K562 (cell line): ENCODE data around the gene B9D2. TPM values are rescaled to one million over a fixed set of nuclear protein-coding genes. Genes with fewer than 3 reads are reported as not detected.

Experiments
- BDP1 ChIP-seq: IDR thresholded peaks from 3 replicates; pipeline ENCODE4 v1.6.1; 2011; ENCODE audit not compliant: insufficient read length, insufficient read depth
- KAT8 ChIP-seq: fragments of 450-650 bp; IDR thresholded peaks from 2 replicates; pipeline ENCODE4 v1.6.1; 2016; ENCODE audit warnings: low read depth, mild to moderate bottlenecking
- MCM2 ChIP-seq: fragments of 450-650 bp; IDR thresholded peaks from 2 replicates; pipeline ENCODE4 v1.6.1; 2017; ENCODE audit warnings: low read depth, mild to moderate bottlenecking
- MEF2D ChIP-seq: conservative IDR thresholded peaks from 2 replicates; pipeline ENCODE4 v1.6.1; 2016; ENCODE audit warnings: low read depth, missing genetic modification characterization, missing compliant biosample characterization
- MTA1 ChIP-seq: fragments of 450-650 bp; IDR thresholded peaks from 2 replicates; pipeline ENCODE4 v1.6.1; 2017; ENCODE audit warnings: borderline replicate concordance
- POLR2H ChIP-seq: IDR thresholded peaks from 2 replicates; pipeline ENCODE4 v1.6.1; 2016; ENCODE audit warnings: missing genetic modification characterization, low read depth, mild to moderate bottlenecking, control low read depth, missing compliant biosample characterization, moderate library complexity
- RHOXF2B ChIP-seq: fragments of 250-450 bp; sonication (Bioruptor Pico); conservative IDR thresholded peaks from 2 replicates; pipeline ENCODE4 v1.5.1; 2021
- SIN3A ChIP-seq, 2 experiments: fragments of 150-350 bp in 1 of 2; IDR thresholded peaks; 2 replicates each; pipeline ENCODE4 v1.6.1; 2011 to 2016; ENCODE audit warnings: borderline replicate concordance in 2 of 2, low read depth in 2 of 2, low read length in 2 of 2, mild to moderate bottlenecking in 2 of 2, moderate library complexity in 2 of 2; ENCODE audit not compliant: control insufficient read depth in 1 of 2
- SMARCA5 ChIP-seq: fragments of 450-650 bp; IDR thresholded peaks from 2 replicates; pipeline ENCODE4 v1.6.1; 2016
- U2AF2 ChIP-seq: fragments of 200-400 bp; formaldehyde crosslinking; optimal IDR thresholded peaks from 2 replicates; pipeline ENCODE3; 2017; ENCODE audit warnings: low read depth, mild to moderate bottlenecking, low read length
- polyA plus RNA-seq, 8 experiments: library from polyadenylated mRNA; depleted of rRNA in 4 of 8; stranded (reverse) in 5 of 8; unstranded in 3 of 8; fragments of >200 nt; fragmentation: Nextera tagmentation in 2 of 8; fragmentation: Illumina TruSeq in 1 of 8; extraction: Ambion mirVana in 2 of 8; extraction: Trizol in 1 of 8; gene quantifications; 2 replicates each; pipeline versions ENCODE4 v1.2.1 to v1.2.3, GENCODE V29; 2011 to 2014; ENCODE audit warnings: inconsistent platforms in 1 of 8, missing spikeins in 1 of 8
- total RNA-seq, 7 experiments: library from RNA; depleted of rRNA in 6 of 7; stranded (reverse); fragments of >200 nt in 6 of 7; fragmentation: Illumina TruSeq in 2 of 7; extraction: Trizol in 2 of 7; gene quantifications; 2 replicates each; pipeline versions ENCODE4 v1.2.1 to v1.2.3, GENCODE V29; 2011 to 2021; ENCODE audit warnings: low replicate concordance in 1 of 7
- TF ChIP-seq, protein P1 (sequence below): fragments of 250-450 bp; sonication (Bioruptor Pico); IDR thresholded peaks from 2 replicates; pipeline ENCODE4 v1.5.0; 2021; ENCODE audit warnings: mild to moderate bottlenecking, moderate library complexity
- TF ChIP-seq, protein P2 (sequence below), 2 experiments: fragments of 450-650 bp; IDR thresholded peaks; 2 replicates each; pipeline ENCODE4 v1.6.1; 2018; ENCODE audit warnings: mild to moderate bottlenecking in 2 of 2, low read depth in 1 of 2; ENCODE audit not compliant: partially characterized antibody in 2 of 2
- TF ChIP-seq, protein P3 (sequence below): sonication (generic); formaldehyde crosslinking; IDR thresholded peaks from 2 replicates; pipeline ENCODE4 v1.8.0; 2022; ENCODE audit warnings: missing genetic modification reagents, mild to moderate bottlenecking, borderline replicate concordance
- TF ChIP-seq, protein P4 (sequence below), 2 experiments: fragments of 450-650 bp in 1 of 2; sonication (generic) in 1 of 2; formaldehyde crosslinking in 1 of 2; IDR thresholded peaks in 1 of 2; conservative IDR thresholded peaks in 1 of 2; 2 replicates each; pipeline versions ENCODE4 v1.6.1 to v1.8.1; 2016 to 2023; ENCODE audit warnings: mild to moderate bottlenecking in 2 of 2, moderate library complexity in 2 of 2, inconsistent platforms in 1 of 2, missing genetic modification reagents in 1 of 2
- TF ChIP-seq, protein P5 (sequence below), 2 experiments: fragments of 450-650 bp in 1 of 2; sonication (generic) in 1 of 2; formaldehyde crosslinking; conservative IDR thresholded peaks; 2 replicates each; pipeline versions ENCODE4 v1.4.0 to v1.8.1; 2020 to 2022; ENCODE audit warnings: mild to moderate bottlenecking in 1 of 2, missing genetic modification reagents in 1 of 2

Gene B9D2
- total and polyA plus RNA-seq, 9 of the 15 experiments (the other 6 are each of a cell fraction or from before 2014, with no cell fraction given) = 0.83 to 6.9 (median 2.8) TPM

DNA sequence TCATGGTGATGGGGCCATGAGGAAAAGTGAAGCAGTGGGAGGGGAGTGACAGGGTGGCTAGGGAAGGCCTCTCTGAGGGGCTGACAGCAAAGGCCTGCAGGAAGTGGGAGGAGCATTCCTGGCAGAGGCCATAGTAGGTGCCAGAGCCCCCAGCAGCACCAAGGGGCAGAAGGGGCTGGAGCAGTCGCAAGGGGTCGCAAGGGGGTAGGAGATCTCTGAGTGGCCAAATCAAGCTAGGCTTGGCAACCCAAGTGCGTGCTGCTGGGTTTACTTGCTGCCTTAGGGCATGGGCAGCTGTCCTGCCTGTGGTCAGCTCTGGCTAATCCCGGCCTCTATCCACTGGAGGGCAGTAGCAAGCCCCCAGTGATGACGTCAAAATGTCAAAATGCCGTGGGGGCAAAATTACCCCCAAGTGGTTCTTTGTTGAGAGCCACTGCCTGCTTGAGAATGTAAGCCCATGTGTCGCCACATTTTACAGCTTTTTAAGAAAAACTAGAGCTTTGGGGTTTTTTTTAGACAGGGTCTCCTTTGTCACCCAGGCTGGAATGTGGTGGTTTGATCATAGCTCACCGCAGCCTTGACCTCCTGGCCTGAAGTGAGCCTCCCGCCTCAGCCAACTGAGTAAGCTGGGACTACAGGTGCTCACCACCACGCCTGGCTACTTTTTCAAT, 42.2 kb downstream of the B9D2 start (continued):
- TF ChIP-seq, protein P1, sequence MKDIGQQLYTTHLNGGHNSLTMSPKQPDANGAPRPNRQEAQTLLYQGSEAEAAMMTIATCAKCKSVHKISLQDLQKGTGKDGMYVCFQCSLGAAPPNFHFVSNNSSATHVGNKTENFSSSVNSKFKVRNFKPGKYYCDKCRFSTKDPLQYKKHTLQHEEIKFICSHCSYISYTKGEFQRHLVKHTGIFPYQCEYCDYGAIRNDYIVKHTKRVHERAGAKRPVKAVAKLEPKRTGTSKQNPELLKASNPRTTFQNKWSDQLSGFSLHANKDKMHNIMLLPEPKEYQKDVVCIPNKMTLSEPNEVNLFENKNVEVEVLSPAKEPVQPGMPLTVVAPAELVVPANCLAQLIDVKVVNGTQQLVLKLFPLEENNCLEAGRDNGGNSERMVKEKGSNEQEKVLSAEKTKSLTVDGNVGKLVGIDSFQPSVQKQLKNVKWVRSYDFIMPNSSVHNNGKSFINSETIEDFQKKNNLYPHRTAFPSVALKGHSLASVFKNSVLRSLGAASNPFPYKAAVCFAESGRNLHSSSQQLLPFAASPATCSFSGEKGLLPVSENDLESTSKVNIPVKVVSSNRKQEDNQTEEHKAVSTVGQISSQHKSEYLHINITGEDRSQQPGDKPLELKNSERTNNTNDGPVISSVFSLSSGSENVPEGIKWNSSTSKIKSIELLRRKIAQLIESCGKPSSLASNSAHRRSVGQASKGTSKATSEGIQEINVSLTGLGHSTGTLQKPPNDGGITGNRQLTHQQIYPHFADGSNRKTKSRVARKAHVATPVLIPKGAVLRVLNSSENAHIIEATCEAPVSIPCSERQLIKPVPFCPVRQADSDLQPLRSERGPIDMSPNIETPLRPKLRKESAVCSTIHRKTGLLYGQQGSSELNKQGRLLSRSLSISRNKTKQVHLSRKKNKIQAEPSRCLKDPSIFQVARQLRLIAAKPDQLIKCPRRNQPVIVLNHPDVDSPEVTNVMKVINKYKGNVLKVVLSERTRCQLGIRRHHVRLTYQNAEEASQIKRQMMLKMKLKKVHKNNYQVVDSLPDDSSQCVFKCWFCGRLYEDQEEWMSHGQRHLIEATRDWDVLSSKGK = no peak
- TF ChIP-seq BDP1 (no peak), U2AF2 (no peak), MCM2 (no peak), MEF2D (tag) (no peak), SIN3A (IDR thresholded peaks at IDR 0.05; ENCODE audit: borderline replicate concordance in 2 of 2, control insufficient read depth in 1 of 2, low read depth in 2 of 2, low read length in 2 of 2) (no peak), SMARCA5 (no peak), KAT8 (no peak), POLR2H (tag) (no peak), RHOXF2B (CRISPR knock-in tag) (no peak), MTA1 (no peak)
- TF ChIP-seq, protein P2, sequence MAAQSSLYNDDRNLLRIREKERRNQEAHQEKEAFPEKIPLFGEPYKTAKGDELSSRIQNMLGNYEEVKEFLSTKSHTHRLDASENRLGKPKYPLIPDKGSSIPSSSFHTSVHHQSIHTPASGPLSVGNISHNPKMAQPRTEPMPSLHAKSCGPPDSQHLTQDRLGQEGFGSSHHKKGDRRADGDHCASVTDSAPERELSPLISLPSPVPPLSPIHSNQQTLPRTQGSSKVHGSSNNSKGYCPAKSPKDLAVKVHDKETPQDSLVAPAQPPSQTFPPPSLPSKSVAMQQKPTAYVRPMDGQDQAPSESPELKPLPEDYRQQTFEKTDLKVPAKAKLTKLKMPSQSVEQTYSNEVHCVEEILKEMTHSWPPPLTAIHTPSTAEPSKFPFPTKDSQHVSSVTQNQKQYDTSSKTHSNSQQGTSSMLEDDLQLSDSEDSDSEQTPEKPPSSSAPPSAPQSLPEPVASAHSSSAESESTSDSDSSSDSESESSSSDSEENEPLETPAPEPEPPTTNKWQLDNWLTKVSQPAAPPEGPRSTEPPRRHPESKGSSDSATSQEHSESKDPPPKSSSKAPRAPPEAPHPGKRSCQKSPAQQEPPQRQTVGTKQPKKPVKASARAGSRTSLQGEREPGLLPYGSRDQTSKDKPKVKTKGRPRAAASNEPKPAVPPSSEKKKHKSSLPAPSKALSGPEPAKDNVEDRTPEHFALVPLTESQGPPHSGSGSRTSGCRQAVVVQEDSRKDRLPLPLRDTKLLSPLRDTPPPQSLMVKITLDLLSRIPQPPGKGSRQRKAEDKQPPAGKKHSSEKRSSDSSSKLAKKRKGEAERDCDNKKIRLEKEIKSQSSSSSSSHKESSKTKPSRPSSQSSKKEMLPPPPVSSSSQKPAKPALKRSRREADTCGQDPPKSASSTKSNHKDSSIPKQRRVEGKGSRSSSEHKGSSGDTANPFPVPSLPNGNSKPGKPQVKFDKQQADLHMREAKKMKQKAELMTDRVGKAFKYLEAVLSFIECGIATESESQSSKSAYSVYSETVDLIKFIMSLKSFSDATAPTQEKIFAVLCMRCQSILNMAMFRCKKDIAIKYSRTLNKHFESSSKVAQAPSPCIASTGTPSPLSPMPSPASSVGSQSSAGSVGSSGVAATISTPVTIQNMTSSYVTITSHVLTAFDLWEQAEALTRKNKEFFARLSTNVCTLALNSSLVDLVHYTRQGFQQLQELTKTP (IDR thresholded peaks at IDR 0.05; ENCODE audit: low read depth in 1 of 2, partially characterized antibody in 2 of 2) = no peak
- TF ChIP-seq, protein P3, sequence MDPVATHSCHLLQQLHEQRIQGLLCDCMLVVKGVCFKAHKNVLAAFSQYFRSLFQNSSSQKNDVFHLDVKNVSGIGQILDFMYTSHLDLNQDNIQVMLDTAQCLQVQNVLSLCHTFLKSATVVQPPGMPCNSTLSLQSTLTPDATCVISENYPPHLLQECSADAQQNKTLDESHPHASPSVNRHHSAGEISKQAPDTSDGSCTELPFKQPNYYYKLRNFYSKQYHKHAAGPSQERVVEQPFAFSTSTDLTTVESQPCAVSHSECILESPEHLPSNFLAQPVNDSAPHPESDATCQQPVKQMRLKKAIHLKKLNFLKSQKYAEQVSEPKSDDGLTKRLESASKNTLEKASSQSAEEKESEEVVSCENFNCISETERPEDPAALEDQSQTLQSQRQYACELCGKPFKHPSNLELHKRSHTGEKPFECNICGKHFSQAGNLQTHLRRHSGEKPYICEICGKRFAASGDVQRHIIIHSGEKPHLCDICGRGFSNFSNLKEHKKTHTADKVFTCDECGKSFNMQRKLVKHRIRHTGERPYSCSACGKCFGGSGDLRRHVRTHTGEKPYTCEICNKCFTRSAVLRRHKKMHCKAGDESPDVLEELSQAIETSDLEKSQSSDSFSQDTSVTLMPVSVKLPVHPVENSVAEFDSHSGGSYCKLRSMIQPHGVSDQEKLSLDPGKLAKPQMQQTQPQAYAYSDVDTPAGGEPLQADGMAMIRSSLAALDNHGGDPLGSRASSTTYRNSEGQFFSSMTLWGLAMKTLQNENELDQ = no peak
- TF ChIP-seq, protein P4, sequence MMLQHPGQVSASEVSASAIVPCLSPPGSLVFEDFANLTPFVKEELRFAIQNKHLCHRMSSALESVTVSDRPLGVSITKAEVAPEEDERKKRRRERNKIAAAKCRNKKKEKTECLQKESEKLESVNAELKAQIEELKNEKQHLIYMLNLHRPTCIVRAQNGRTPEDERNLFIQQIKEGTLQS (IDR thresholded peaks at IDR 0.05) = peak; percentile 85
- TF ChIP-seq, protein P4 (CRISPR knock-in tag; conservative IDR thresholded peaks at IDR 0.05) = no peak; the same call in 1 of the 2 replicates
- TF ChIP-seq, protein P5, sequence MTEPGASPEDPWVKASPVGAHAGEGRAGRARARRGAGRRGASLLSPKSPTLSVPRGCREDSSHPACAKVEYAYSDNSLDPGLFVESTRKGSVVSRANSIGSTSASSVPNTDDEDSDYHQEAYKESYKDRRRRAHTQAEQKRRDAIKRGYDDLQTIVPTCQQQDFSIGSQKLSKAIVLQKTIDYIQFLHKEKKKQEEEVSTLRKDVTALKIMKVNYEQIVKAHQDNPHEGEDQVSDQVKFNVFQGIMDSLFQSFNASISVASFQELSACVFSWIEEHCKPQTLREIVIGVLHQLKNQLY (CRISPR knock-in tag; conservative IDR thresholded peaks at IDR 0.05) = no peak
